Muscle of arm (tissue), 12 donors: ENCODE results near the gene LRRC75B. TPM values are rescaled to one million over a fixed set of nuclear protein-coding genes. Genes with fewer than 3 reads are reported as not detected.
A peak's percentile ranks its signal among the peaks of the same experiment; 100 is the strongest.

Experiments used
- DNase-seq: peaks from one replicate; pipeline ENCODE4 v3.0.0-alpha.2; 2013
- polyA plus RNA-seq, 12 donors: library from polyadenylated mRNA; unstranded; fragments of 120-200 nt; gene quantifications; one replicate each; pipeline ENCODE4 v1.2.1, GENCODE V29; 2013; ENCODE audit not compliant: insufficient read length in 12 of 12

Gene LRRC75B
- polyA plus RNA-seq, 12 donors = 4.9 to 15.5 (median 8.2) TPM; not detected in 1

DNA sequence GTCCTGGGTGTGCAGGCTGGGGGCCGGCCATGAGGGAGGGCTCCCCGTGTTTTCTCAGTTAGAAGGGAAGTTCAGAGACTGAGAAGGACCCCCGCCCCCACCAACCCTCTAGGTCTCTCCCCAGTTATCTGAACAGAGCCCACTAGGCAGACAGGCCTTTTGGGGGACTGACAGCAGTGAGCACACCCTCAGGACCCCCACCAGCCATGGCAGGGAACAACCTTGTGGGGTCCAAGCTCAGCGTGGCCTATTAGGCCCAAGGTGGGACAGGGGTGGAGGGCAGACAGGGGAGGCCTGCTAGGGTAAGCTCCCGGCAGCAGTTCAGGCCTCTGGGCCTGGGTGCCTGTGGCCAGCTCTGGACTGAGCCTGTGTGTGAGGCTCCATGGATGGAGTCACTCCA lies 5.6 kb downstream of the LRRC75B start:
- DNase-seq = no peak

DNA sequence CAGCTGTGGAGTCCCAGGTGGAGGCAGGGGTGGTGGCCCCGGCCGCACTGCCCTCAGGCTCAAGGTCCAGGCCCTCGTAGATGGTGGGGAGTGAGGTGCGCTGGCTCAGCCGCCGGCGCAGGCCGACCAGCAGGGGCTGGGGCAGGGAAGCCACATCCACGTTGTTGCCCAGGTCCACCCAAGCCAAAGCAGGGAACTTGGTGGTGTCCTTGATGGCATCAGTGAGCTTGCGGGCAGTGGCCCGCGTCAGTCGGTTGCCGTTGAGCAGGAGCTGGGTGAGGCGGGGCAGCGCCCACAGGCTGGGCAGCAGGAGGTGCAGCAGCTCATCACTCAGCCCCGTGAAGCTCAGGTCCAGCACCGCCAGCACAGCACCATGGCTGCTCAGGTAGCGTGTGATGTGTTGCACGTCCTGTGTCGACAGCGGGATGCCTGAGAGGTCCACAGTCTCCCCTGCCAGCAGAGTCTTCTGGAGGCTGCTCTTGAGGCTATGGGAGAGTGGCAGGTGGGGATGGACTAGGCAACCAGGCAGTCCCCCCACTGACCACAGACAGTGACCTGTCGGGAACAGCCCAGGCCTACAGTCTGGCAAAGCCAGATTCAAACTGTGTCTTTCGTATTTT lies 6.8 kb downstream of the LRRC75B start:
- DNase-seq = no peak

DNA sequence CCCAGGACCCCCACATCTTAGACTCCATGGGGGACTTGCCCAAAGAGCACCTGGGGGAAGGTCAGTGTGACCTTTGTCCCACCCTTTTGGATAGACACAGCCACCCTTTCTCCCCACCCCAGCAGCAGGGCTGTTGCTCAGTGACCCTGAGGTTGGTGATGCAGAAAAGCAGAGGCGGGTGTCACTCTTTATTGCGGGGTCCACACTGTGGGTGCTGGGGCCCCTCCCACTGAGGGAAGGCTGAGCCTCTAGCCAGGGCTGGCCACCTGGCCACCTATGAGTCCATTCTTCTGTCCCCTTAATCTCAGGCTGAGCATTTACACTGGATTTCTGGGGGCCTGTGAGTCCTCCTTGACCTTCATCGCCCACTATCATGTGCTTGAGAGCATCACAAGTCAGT lies 7.4 kb downstream of the LRRC75B start:
- no peak for DNase-seq

DNA sequence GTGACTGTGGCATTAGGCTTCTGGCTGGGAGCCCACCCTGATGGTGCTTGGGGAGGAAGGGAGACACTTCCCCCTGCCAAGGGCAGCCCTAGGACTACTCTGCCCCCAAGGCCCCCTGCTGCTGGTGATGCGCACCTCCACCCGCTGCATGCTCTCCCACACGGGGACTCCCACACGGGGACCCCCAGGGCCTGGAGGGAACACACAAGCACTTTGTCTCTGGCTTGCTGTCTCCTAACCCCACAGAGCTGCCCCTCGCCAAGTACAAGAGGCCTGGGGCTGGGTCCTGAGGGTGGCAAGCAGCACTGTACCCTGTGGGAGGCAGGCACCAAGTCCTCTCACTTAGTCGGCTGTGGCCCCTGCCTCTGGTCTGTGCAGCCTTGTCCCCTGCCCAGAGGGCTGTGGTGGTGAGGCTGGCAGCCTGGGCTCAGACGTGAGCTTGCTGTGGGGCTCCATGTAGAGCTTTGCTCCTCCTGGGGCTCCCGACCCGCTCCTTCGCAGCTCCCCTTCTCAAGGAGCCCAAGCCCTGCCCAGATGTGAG lies 7.9 kb downstream of the LRRC75B start:
- no peak for DNase-seq

DNA sequence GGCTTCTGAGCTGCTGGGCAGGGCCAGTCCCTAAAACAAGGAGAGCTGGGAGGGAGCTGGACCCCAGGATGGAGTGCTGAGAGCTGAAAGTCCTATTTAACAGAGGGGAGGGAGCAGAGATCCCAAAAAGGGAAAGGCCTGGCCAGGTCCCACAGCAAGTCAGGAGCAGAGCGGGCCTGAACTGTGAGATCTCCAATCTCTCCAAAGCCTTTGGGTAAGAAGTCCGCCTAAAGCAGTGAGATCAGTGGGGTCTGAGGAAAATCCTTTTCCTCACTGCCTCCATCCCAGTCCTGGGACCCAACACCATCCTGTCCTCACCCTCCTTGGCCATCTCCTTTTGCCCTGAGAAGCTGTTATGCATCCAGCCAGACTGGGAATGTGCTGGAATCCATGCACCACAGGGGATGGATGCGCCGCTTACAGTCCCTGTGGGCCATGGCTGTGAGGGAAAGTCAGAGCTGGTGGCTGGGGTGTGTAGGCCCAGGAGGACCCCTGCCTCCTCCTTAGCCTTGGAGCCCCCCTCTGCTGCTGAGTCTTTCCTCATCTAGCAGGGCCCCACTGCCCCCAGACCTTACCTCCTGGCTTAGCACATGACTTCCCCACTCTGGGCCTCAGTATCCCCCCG lies 8.6 kb downstream of the LRRC75B start:
- no peak for DNase-seq

DNA sequence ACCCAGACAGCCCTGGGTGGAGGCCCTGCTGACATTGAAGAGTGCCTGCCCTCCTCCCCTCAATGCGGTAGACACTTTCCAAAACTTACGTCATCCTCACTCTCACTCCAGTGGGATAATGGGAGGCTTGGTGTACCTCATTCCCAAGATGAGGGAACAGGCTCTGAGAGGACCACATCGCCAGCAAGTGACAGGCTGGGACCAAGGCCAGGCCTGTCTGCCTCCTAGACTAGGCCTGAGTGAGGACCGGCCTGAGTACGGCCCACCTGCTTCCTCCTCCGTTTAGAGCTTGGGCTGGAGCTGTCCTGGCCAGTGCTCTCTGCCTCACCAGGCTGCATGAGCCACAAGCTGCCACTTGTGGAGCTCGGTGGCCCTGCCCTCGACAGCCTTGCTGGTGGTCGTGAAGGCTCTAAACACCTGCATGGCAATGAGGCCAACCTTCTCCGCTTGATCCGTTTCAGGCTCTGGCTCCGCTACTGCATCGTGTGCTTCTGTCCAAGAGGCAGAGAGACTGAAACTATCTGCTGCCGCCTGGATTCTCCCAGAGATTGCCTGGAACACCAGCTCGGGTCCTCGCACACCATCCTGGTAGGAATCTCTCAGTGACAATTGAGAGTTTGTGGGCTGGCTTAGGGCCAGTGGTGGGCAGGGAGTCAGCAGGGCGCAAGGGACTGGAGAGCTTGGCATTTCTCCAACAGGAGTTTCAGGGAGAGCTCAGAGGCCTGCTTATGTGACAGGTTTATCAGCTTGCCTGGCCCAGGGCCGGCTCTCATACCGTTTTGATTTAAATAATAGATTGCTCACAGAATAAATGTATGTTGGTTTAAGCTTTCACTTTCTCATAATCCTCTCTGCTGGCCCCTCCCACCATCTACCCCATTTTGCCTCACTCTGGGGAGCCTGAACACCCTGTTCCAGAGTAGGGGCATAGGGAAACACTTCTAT lies 9.4 kb downstream of the LRRC75B start:
- DNase-seq = no peak

DNA sequence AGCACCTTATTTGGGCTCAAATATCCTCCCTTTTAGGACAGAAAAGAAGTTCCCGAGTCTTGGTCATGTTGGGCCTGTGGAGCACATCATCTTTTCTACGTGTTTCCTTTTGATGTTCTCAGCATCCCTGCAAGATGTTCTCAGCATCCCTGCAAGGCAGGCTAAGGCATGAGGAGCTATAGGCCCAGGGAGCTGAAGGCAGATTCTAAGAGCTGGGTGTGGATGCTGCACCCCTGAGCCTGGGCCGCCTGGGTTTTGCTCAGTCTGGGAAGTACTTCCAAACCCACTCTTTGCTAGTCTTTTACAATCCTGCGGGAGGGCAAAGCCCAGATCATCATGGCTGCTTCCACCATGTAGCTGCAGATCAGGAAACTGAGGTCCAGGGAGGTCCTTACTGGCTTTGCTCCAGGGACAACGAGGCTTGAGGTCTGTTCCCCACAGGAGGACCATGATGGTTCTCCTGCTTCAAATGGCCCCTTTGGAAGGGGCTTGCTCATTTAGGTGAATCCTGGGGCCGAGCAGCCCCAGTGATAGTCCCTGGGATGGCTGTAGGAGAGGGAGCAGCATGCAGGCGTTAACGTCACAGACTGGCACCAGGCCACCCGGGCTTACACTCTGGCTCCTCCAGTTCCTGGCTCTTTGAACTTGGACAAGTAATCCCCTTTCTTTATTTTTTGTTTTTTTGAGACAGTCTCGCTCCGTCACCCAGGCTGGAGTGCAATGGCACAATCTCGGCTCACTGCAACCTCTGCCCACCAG lies 10.6 kb downstream of the LRRC75B start:
- DNase-seq = no peak

DNA sequence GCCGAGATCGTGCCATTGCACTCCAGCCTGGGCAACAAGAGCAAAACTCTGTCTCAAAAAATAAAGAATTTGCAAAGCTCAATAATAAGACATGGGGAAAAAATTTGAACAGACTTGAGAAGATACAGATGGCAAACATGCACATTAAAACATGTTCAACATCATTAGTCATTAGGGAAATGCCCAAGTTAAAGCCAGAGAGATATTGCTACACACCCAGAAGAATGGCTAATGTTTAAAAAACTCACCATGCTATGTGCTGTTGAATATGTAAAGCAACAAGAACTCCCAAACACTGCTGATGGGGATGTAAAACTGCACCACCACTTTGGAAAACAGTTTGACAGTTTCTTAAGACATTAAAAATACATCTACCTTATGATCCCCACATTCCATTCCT lies 12.6 kb downstream of the LRRC75B start:
- no peak for DNase-seq

DNA sequence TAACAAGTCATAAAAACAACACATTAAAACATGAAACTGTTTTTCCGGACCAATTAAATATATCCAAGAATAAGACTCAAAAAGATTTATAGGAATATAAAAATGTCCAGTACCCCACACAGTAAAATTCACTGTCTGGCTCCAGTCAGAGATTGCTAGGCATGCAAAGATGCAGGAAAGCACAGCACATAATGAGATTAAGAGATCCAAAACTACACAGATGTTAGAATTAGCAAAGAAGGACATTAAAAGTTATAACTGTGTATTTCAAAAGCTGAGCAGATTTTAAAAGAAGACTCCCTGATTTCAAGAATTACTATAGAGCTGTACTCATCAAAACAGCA lies 13.6 kb downstream of the LRRC75B start:
- no peak for DNase-seq

DNA sequence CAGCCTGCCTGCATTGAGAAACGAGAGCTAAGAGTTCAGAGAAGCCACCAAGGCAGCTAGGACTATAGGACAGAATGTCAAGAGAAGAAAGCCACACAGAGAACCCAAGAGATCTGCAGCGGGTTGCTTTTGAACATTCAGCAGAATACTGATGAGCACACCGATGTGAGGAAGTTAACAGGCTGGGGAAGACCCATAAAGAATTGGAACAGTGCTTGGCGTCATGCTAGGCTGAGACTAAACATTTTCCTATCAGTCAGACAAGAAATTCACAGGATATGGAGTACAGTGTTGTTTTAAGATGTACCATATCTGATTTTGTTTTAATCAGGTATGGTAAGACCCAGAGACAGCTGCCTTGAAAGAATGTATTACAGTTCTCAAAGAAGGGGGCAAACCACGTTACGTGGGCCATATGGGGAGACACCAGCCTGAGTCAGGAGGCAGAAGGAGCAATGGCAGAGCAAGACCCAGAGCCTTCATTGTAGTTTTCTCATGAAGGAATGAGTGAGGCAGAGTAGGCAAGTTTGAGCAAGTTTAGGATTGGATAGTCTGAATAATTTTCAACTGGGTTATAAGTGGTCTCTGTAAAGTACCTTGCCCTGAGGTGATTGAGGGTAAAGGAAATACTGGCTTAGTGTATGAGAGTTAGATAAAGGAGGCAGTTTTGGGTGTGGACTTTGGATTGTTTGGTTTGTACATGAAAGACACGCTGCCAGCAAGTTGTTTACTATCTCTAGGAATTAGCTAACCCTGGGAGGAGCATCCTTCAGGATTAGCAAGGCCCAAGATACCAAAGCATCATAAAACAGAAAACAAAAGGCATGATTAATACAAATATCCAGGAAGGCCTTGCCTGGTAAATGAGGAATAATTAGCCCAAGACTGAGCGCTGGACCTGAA lies 14.3 kb downstream of the LRRC75B start:
- no peak for DNase-seq

DNA sequence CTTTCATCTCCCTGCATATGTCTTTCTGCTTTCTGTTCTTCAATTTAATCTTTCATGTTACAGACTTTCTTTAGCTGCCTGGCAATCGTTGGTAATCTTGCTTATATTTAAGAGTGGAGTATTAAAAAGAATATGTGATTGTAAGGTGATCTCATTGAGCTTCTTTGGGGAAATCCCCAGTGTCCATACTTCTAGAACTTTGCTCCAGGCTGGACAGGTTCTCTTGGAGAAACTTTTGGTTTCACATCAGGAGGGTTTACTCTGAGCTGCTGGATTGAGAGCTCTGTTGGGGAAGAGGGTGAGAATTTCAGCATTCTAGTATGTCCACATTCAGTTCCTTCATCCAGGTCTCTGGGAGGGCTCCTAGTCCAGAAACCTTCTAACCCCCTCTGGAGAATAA lies 16.1 kb downstream of the LRRC75B start:
- no peak for DNase-seq

DNA sequence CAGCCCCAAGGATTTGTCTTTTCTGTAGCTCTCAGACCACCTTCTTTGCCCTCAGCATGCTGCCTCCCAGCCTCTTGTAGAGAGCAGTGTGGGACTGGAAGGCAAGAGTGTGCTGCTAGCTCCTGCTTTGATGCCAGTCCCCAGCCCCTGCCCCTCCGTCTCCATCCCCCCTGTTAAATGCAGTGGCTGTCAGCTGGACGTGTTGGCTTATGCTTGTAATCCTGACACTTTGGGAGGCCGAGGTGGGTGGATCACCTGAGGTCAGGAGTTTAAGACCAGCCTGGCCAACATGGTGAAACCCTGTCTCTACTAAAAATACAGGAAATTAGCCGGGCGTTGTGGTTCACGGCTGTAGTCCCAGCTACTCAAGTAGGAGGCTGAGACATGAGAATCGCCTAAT lies 21.6 kb downstream of the LRRC75B start:
- no peak for DNase-seq

DNA sequence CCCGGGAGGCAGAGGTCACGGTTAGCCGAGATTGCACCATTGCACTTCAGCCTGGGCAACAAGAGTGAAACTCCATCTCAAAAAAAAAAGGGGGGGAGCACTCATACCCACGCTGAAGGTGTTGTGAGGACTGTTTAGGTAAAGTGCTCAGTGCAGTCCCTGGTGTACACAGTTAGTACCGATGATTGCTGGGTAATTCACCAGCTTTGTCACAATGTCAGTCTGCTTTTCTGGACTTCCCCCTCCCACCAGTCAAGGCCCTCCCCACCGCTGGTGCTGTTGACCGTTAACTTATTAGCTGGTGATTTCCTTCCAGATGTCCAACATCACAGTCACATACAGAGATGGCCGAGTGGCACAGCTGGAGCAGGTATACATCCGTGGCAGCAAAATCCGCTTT lies 25.2 kb downstream of the LRRC75B start:
- no peak for DNase-seq

DNA sequence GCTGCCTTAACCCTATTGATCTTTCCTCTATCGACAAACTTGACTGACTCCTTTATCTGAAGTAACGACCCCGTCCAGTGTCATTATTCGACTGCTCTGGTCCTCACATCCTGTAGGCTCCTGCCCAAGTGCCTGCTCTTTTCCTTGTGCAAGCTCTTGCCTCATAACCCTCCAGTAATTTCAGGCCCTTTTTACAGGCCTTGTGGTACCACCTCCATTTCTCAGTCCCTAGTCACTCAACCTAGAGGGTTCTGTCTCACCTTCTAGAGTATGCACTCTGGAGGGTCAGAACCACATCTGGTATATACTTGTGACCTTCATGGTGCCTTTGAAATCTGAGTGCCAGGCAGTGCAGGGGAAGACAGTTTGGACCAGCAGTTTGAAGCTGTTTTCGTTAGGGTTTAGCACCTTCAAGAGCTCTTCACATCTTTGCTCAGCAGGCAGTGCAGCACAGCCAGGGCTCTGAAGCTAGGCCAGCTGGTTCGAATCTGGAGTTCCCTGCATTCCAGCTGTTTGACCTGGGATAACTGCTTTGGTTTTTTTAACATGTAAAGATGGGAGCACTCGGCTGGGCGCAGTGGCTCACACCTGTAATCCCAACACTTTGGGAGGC lies 25.9 kb downstream of the LRRC75B start:
- no peak for DNase-seq

DNA sequence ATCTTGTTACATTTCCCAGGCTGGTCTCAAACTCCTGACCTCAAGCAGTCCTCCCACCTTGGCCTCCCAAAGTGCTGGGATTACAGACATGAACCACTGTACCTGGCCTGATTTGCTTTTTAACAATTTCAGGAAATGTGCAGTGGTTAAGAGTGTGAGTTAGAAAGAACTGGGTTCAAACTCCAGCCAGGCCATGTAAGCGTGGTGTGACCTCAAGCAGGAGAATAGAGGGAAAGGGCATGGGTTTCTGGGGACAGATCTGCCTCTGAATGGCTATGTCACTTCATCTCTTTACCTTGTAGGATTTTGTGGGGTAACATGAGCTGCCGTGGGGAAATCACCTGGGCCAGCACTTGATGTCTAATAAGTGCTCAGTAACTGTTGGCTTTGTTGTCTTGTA lies 27.8 kb downstream of the LRRC75B start:
- DNase-seq = no peak

DNA sequence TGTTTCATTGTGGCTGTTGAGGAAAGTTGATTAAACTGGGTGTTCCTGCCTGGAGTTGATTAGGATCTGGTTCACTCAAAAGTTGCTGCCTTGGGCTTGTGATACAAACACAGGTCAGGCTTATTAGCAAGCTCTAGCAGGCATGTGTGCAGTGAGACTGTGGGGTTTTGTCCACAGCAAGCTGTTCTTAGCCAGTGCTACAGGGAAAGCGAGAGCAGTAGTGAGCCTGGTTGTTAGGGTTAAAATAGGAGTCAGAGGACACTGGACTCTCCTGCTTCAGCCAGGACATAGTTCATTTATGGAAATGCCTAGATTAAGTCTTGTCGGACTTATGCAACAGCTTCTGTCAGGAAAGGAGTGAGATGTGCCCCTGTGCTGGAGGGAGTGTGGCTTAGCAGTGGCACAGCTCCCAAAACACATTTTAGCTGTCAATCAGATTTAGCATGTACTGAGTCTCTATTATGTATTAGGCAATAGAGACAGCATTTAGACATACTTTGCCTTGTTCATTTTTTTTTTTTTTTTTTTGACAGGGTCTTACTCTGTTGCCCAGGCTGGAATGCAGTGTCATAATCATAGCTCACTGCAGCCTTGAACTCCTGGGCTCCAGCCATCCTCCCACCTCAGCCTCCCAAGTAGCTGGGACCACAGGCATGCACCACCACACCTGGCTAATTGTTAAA lies 28.4 kb downstream of the LRRC75B start:
- no peak for DNase-seq

DNA sequence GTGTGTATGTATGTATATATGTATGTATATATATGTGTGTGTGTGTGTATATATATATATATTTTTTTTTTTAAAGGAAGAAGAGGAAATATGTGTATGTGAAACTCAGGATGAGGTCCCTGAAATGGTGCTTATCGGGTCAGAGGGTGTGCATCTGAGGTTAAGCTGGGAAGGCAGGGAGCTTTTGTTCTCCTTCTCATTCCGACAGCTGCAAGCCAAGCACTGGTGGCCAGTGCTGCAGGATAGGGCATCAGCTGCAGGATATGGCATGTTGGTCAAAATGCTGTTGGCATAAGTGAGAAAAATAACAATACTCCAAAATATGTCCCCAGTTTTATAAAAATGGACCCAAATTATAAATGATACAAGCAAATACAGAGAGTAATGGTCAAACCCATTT lies 29.6 kb downstream of the LRRC75B start:
- DNase-seq = no peak

DNA sequence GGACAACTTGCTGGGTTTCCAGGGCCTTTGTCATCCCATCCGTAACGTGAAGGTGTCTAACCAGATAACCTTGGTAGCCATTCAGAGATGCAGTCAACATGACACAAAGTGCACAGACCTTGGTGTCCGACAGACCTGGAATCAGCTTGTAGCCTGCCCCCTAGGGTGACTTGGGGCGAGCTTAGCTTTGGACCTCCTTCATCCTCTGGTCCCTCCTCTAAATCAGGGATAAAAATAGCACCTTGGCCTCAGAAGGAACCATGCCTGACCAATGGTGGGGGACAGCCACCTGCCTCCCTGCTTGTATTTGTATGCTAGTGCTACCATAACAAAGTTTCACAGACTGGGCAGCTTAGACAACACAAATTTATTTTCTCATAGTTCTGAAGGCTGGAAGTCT lies 33.4 kb downstream of the LRRC75B start:
- no peak for DNase-seq

DNA sequence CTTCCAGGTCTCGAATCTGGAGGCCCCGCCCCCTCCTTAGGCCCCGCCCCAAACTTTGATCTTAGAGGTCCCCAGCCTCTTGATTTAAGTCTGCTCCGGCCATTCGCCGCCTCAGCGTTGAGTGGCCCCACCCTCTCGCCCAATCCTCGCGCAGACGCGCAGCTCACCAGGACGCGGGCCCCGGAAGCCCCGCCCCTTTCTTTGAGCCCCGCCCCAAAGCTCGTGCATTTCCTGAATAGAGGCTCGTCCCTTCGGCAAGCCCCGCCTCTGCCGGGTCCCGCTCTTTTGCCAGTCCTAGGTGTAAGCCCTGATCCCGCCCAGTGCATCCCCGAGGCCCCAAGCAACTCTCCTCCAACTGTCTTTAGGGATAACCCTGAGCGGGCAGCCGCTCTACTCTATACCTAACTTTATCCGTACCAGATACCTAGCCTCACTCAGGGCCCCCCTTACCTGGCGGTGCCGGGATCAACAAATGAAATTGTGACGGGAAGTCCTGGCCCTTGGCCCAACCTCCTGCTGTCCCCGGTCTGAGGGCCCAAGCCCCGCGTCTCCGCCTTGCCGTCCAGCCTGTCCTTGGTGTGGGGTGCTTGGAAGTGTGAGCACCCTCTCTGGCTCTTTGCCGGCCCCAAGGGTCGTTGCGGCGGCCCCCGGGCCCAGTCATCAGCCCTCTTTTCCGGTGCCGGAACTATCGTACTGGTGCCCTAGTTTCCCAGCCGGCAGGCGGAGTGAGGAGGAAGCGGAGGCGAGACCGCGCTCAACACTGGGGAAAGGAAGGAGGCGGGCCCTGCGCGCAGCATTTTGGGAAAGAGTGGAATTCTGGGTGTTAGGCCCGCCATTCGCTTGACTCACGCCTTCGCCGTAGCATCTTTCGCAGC lies 37.5 kb downstream of the LRRC75B start, which contains the start of gene SNRPD3:
Gene SNRPD3, plus strand, starts transcription at position 835 of the 875 bp plus-strand sequence. CDS start 1,676 bp downstream, outside the sequence.
- DNase-seq = peak; percentile 99
